Trophoblast cell (in vitro differentiated cells and primary cell): Measurements from ENCODE around the gene RAD54L.

Experiments
- DNase-seq, 2 donors: peaks; one replicate each; pipeline ENCODE4 v3.0.0-alpha.2; 2016
- H2AFZ ChIP-seq: 2 replicates; pipeline ENCODE4 v1.6.1; 2013; ENCODE audit warnings: low read length, moderate library complexity, mild to moderate bottlenecking; ENCODE audit not compliant: insufficient read depth, poor library complexity
- H2AK5ac ChIP-seq: 2 replicates; pipeline ENCODE4 v1.6.1; 2013; ENCODE audit warnings: mild to moderate bottlenecking, low read length
- H2BK120ac ChIP-seq: 2 replicates; pipeline ENCODE4 v1.6.1; 2013; ENCODE audit warnings: low read length, mild to moderate bottlenecking, moderate library complexity; ENCODE audit not compliant: insufficient read depth, poor library complexity
- H2BK12ac ChIP-seq: 2 replicates; pipeline ENCODE4 v1.6.1; 2013; ENCODE audit warnings: mild to moderate bottlenecking, low read length, moderate library complexity
- H2BK5ac ChIP-seq: 2 replicates; pipeline ENCODE4 v1.6.1; 2013; ENCODE audit warnings: low read length, low read depth, moderate library complexity, mild to moderate bottlenecking; ENCODE audit not compliant: poor library complexity
- H3K14ac ChIP-seq: 2 replicates; pipeline ENCODE4 v1.6.1; 2013; ENCODE audit warnings: mild to moderate bottlenecking, low read length
- H3K18ac ChIP-seq: 2 replicates; pipeline ENCODE4 v1.6.1; 2013; ENCODE audit warnings: mild to moderate bottlenecking, low read length
- H3K23ac ChIP-seq: 2 replicates; pipeline ENCODE4 v1.6.1; 2013; ENCODE audit warnings: low read length
- H3K27ac ChIP-seq: 2 replicates; pipeline ENCODE4 v1.5.1; 2013; ENCODE audit warnings: low read depth, mild to moderate bottlenecking, inconsistent platforms, low read length, moderate library complexity
- H3K27me3 ChIP-seq: 2 replicates; pipeline ENCODE4 v1.6.1; 2013; ENCODE audit warnings: inconsistent platforms, mild to moderate bottlenecking, low read length, moderate library complexity; ENCODE audit not compliant: insufficient read depth
- H3K36me3 ChIP-seq, 2 experiments: 1 replicate in 1 of 2; 2 replicates in 1 of 2; pipeline ENCODE4 v1.6.1; 2013; ENCODE audit warnings: low read length in 2 of 2, mild to moderate bottlenecking in 2 of 2, moderate library complexity in 1 of 2; ENCODE audit not compliant: insufficient read depth in 2 of 2, control insufficient read depth in 1 of 2
- H3K4ac ChIP-seq: 2 replicates; pipeline ENCODE4 v1.6.1; 2013; ENCODE audit warnings: low read depth, mild to moderate bottlenecking, low read length, moderate library complexity
- H3K4me1 ChIP-seq, 2 experiments: 1 replicate in 1 of 2; 2 replicates in 1 of 2; pipeline ENCODE4 v1.6.1; 2013; ENCODE audit warnings: low read length in 2 of 2, mild to moderate bottlenecking in 2 of 2, moderate library complexity in 1 of 2; ENCODE audit not compliant: insufficient read depth in 2 of 2, control insufficient read depth in 1 of 2
- H3K4me2 ChIP-seq: 2 replicates; pipeline ENCODE4 v1.6.1; 2013; ENCODE audit warnings: inconsistent platforms, mild to moderate bottlenecking, low read length, moderate library complexity
- H3K4me3 ChIP-seq: 2 replicates; pipeline ENCODE4 v1.5.1; 2013; ENCODE audit warnings: mild to moderate bottlenecking, low read depth, low read length, inconsistent platforms
- H3K79me1 ChIP-seq: one replicate; pipeline ENCODE4 v1.6.1; 2013; ENCODE audit warnings: low read length
- H3K79me2 ChIP-seq: 2 replicates; pipeline ENCODE4 v1.6.1; 2013; ENCODE audit warnings: low read length, mild to moderate bottlenecking; ENCODE audit not compliant: control insufficient read depth, insufficient read depth, poor library complexity
- H3K9ac ChIP-seq: 2 replicates; pipeline ENCODE4 v1.6.1; 2013; ENCODE audit warnings: mild to moderate bottlenecking, low read length
- H3K9me3 ChIP-seq: 2 replicates; pipeline ENCODE4 v1.6.1; 2013; ENCODE audit warnings: low read depth, mild to moderate bottlenecking, control low read depth, inconsistent platforms, low read length; ENCODE audit not compliant: insufficient read depth
- H4K12ac ChIP-seq: 2 replicates; pipeline ENCODE4 v1.6.1; 2013; ENCODE audit warnings: low read depth, mild to moderate bottlenecking, low read length, moderate library complexity
- H4K8ac ChIP-seq: 2 replicates; pipeline ENCODE4 v1.6.1; 2013; ENCODE audit warnings: low read depth, mild to moderate bottlenecking, low read length, moderate library complexity
- H4K91ac ChIP-seq: one replicate; pipeline ENCODE4 v1.6.1; 2013; ENCODE audit warnings: low read depth, mild to moderate bottlenecking, low read length, moderate library complexity
- WGBS: extraction: QIAGEN DNeasy Blood & Tissue Kit; methylation state at CpG from one replicate; pipeline ENCODE4 v1.1.7; 2013; ENCODE audit warnings: missing lambda C conversion rate; ENCODE audit not compliant: insufficient read length, insufficient coverage; ENCODE audit errors: extremely low coverage; 5-methylcytosine and 5-hydroxymethylcytosine counted together

RAD54L gene

DNA sequence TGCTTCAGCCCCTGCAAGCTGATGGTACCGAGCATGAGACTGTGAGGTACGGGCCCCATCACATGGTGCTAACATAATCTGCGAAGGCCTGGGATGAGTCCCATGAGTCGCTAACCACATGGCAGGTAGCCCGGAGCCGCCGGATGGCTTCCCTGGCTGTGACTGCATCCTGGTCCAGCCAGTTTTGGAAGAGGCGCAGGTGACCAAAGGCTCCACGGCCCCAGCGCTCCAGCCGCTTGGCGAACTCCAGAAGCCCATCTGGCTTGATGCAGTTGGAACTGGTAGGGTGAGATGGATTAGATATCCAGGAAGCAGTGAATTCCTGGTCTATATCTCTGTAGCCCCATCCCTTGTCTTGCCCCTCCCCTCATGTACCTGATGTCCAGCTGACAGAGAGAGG is 31.2 kb downstream of the RAD54L start:
- H3K9ac ChIP-seq: peak overlapping the region; percentile 8
- H3K27me3 ChIP-seq: no peaks in the 10 kb centered on the region
- no peak overlapping the region for H3K14ac ChIP-seq
- H3K4ac ChIP-seq: no peak overlapping the region
- no peak overlapping the region for H2BK5ac ChIP-seq
- H3K79me2 ChIP-seq: no peaks in the 10 kb centered on the region
- H2BK120ac ChIP-seq: no peak overlapping the region
- no peak overlapping the region for H3K18ac ChIP-seq
- no peaks in the 10 kb centered on the region for H3K79me1 ChIP-seq
- no peak overlapping the region for H4K91ac ChIP-seq
- H3K23ac ChIP-seq: no peak overlapping the region
- no peak overlapping the region for H2AK5ac ChIP-seq
- peaks cover 33 to 54% of the 10 kb centered on the region in 2 experiments for H3K36me3 ChIP-seq
- H2AFZ ChIP-seq: no peak overlapping the region
- H3K9me3 ChIP-seq: no peaks in the 10 kb centered on the region
- WGBS: no CpG with 5 or more reads among the region's 12 CpGs
- H3K4me2 ChIP-seq: no peak overlapping the region
- no peak overlapping the region for H3K27ac ChIP-seq
- no peak overlapping the region for H3K4me3 ChIP-seq
- peaks cover 4% of the 10 kb centered on the region in 2 experiments for H3K4me1 ChIP-seq
- H4K12ac ChIP-seq: no peak overlapping the region
- H2BK12ac ChIP-seq: no peak overlapping the region
- no peak overlapping the region for H4K8ac ChIP-seq
- peak in 1 of 2 donors; percentile 52 for DNase-seq

GRCh38 chr1:46280092-46280491 is 32.5 kb downstream of the RAD54L start:
- peaks cover 4 to 5% of the 10 kb centered on the region in 2 experiments for H3K4me1 ChIP-seq
- no peak overlapping the region for H3K9ac ChIP-seq
- H3K27ac ChIP-seq: no peak overlapping the region
- no peak overlapping the region for H2AK5ac ChIP-seq
- H3K36me3 ChIP-seq: peaks cover 33 to 54% of the 10 kb centered on the region in 2 experiments
- no peak overlapping the region for H2BK12ac ChIP-seq
- H3K9me3 ChIP-seq: no peaks in the 10 kb centered on the region
- no peak overlapping the region for H3K4ac ChIP-seq
- H3K4me3 ChIP-seq: no peak overlapping the region
- H3K4me2 ChIP-seq: no peak overlapping the region
- H4K12ac ChIP-seq: peak overlapping the region; percentile 20
- no peaks in the 10 kb centered on the region for H3K79me2 ChIP-seq
- H3K23ac ChIP-seq: no peak overlapping the region
- no peak overlapping the region for H2BK5ac ChIP-seq
- no peak overlapping the region for H3K18ac ChIP-seq
- H3K27me3 ChIP-seq: no peaks in the 10 kb centered on the region
- no peaks in the 10 kb centered on the region for H3K79me1 ChIP-seq
- H2BK120ac ChIP-seq: no peak overlapping the region
- no peak overlapping the region for H2AFZ ChIP-seq
- H3K14ac ChIP-seq: no peak overlapping the region
- no peak overlapping the region for H4K8ac ChIP-seq
- H4K91ac ChIP-seq: no peak overlapping the region
- no CpG with 5 or more reads among the region's 3 CpGs for WGBS
- no peak for DNase-seq

DNA sequence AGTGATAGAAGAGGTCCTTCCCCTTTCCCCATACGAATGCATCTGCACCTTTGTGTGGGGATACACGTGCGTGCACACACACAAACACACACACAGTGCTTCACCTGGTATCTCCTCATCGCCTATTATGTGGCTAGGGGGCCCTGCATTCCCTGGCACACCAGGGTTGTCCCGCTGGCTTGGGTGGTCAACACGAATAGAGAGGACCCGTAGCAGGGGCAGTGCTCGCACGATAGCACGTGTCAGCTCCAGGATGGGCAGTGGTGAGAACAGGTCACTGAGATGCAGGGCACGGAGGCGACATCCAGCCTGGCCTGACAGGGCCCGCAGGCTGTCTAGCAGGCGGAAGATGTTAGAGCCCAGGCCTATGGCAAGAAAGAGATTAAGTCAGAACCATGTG is 33.5 kb downstream of the RAD54L start:
- Histone ChIP-seq H3K9me3 (no peaks in the 10 kb centered on the region), H3K79me2 (no peaks in the 10 kb centered on the region), H3K36me3 (peaks cover 43 to 63% of the 10 kb centered on the region in 2 experiments), H4K8ac (no peak overlapping the region), H3K4me2 (no peak overlapping the region), H3K79me1 (no peaks in the 10 kb centered on the region), H4K12ac (no peak overlapping the region), H2AFZ (no peak overlapping the region), H3K18ac (no peak overlapping the region), H3K4ac (no peak overlapping the region), H3K14ac (no peak overlapping the region), H2BK120ac (no peak overlapping the region), H2BK12ac (no peak overlapping the region), H3K23ac (no peak overlapping the region), H3K27me3 (no peaks in the 10 kb centered on the region), H2AK5ac (no peak overlapping the region), H3K4me3 (no peak overlapping the region), H3K9ac (no peak overlapping the region), H4K91ac (no peak overlapping the region), H3K27ac (no peak overlapping the region), H3K4me1 (peaks cover 4 to 6% of the 10 kb centered on the region in 2 experiments), H2BK5ac (no peak overlapping the region)
- WGBS: no CpG with 5 or more reads among the region's 14 CpGs
- DNase-seq: no peak

DNA sequence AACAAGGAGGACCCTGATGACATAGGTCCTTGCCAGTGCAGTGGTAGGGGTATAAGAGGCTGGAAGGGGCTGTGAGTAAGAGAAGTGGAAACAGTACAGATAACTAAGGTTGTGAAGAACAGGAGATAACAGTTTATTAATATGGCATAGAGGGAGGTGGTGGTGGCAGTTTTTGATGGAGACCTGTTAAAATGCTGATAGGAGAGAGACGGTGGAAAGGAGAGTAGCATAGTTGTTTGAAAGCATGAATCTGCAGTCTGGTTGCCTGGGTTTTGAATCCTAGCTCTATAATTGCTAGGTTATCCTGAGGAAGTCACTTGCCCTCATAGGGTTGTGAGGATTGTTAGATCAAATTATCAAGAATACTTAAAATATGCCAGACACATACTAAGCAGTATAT is 36.5 kb downstream of the RAD54L start:
- no peak overlapping the region for H4K8ac ChIP-seq
- no peak overlapping the region for H4K91ac ChIP-seq

More for the DNA sequence above, 36.5 kb downstream of the RAD54L start:
- Histone ChIP-seq H3K4me1 (peaks cover 6 to 10% of the 10 kb centered on the region in 2 experiments), H3K18ac (no peak overlapping the region), H3K9me3 (no peaks in the 10 kb centered on the region), H3K4ac (no peak overlapping the region), H2AFZ (no peak overlapping the region), H3K23ac (no peak overlapping the region), H3K9ac (no peak overlapping the region), H2BK5ac (no peak overlapping the region), H3K14ac (no peak overlapping the region), H2BK12ac (no peak overlapping the region), H3K27me3 (no peaks in the 10 kb centered on the region), H3K27ac (no peak overlapping the region), H2AK5ac (no peak overlapping the region), H2BK120ac (no peak overlapping the region), H3K4me2 (no peak overlapping the region), H3K36me3 (peaks cover 31 to 52% of the 10 kb centered on the region in 2 experiments), H3K4me3 (no peak overlapping the region), H3K79me1 (peaks cover 1% of the 10 kb centered on the region), H4K12ac (no peak overlapping the region), H3K79me2 (no peaks in the 10 kb centered on the region)
- DNase-seq: no peak
- WGBS: no CpG with 5 or more reads among the region's 1 CpG
